Middle frontal gyrus (tissue), 1 donor: ENCODE results near the gene ABCC9.
A peak's percentile ranks its signal among the peaks of the same experiment; 100 is the strongest.

Source experiments
- DNase-seq: peaks from one replicate; pipeline ENCODE4 v3.0.0-alpha.2; 2015; ENCODE audit warnings: low spot score; ENCODE audit errors: extremely low spot score

The ABCC9 gene

GRCh38 chr12:21940549-21941505 lies at the start of gene ABCC9:
ABCC9 (minus strand) TSS chr12:21941426; CDS start chr12:21936674, 4,752 bp downstream.
- DNase-seq: peak; percentile 11

GRCh38 chr12:21989819-21990412 lies 48.7 kb upstream of the ABCC9 start:
- DNase-seq: no peak

GRCh38 chr12:21988619-21989018 lies 47.4 kb upstream of the ABCC9 start:
- DNase-seq: no peak

GRCh38 chr12:21987755-21988154 lies 46.5 kb upstream of the ABCC9 start:
- no peak for DNase-seq

GRCh38 chr12:21985155-21985554 lies 43.9 kb upstream of the ABCC9 start:
- DNase-seq: no peak

GRCh38 chr12:21984375-21984774 lies 43.1 kb upstream of the ABCC9 start:
- DNase-seq: no peak

- no peak for DNase-seq
Measured at GRCh38 chr12:21983095-21983494, 41.9 kb upstream of the ABCC9 start.

GRCh38 chr12:21980544-21980943 lies 39.3 kb upstream of the ABCC9 start:
- DNase-seq: no peak

- DNase-seq: no peak
Measured at GRCh38 chr12:21975293-21975692, 34.1 kb upstream of the ABCC9 start.

- no peak for DNase-seq
Measured at GRCh38 chr12:21973221-21973620, 32.0 kb upstream of the ABCC9 start.

GRCh38 chr12:21972055-21972454 lies 30.8 kb upstream of the ABCC9 start:
- DNase-seq: no peak

GRCh38 chr12:21971344-21971743 lies 30.1 kb upstream of the ABCC9 start:
- DNase-seq: no peak

- DNase-seq: no peak
Measured at GRCh38 chr12:21962821-21963220, 21.6 kb upstream of the ABCC9 start.

- DNase-seq: no peak
Measured at GRCh38 chr12:21962236-21962635, 21.0 kb upstream of the ABCC9 start.

GRCh38 chr12:21950649-21951048 lies 9.4 kb upstream of the ABCC9 start:
- DNase-seq: no peak

GRCh38 chr12:21949036-21949435 lies 7.8 kb upstream of the ABCC9 start:
- no peak for DNase-seq

- no peak for DNase-seq
Measured at GRCh38 chr12:21946983-21947382, 5.8 kb upstream of the ABCC9 start.

- no peak for DNase-seq
Measured at GRCh38 chr12:21945002-21945401, 3.8 kb upstream of the ABCC9 start.

GRCh38 chr12:21942377-21942703 lies 1.1 kb upstream of the ABCC9 start:
- DNase-seq: no peak

GRCh38 chr12:21941506-21942376 lies 515 bp upstream of the ABCC9 start:
- DNase-seq: no peak

- DNase-seq: no peak
Measured at GRCh38 chr12:21939435-21939834, 1.8 kb downstream of the ABCC9 start.

GRCh38 chr12:21938879-21939278 lies 2.3 kb downstream of the ABCC9 start:
- DNase-seq: no peak
